Colonic mucosa (tissue), 4 donors: ENCODE results near the gene MPZL3. TPM values are rescaled to one million over a fixed set of nuclear protein-coding genes. Genes with fewer than 3 reads are reported as not detected.

Source experiments
- DNase-seq: peaks from one replicate; pipeline ENCODE4 v3.0.0-alpha.2; 2020
- H3K27ac ChIP-seq: fragments of 200-600 bp; one replicate; pipeline ENCODE4 v1.8.0; 2021
- H3K27me3 ChIP-seq: fragments of 200-600 bp; one replicate; pipeline ENCODE4 v1.8.0; 2021
- H3K36me3 ChIP-seq: fragments of 200-600 bp; one replicate; pipeline ENCODE4 v1.8.0; 2021
- H3K4me1 ChIP-seq: fragments of 200-600 bp; one replicate; pipeline ENCODE4 v1.8.0; 2021; ENCODE audit warnings: mild to moderate bottlenecking
- H3K4me3 ChIP-seq: fragments of 200-600 bp; one replicate; pipeline ENCODE4 v1.8.0; 2021
- H3K9ac ChIP-seq, 2 donors: one replicate each; pipeline ENCODE4 v1.7.0; 2013; ENCODE audit warnings: control low read depth in 2 of 2, low read depth in 2 of 2, low read length in 2 of 2
- H3K9me3 ChIP-seq: fragments of 200-600 bp; one replicate; pipeline ENCODE4 v1.8.0; 2021
- CTCF ChIP-seq: fragments of 200-600 bp; IDR thresholded peaks from one replicate; pipeline ENCODE4 v1.8.0; 2022; ENCODE audit warnings: antibody characterized with exemption, mild to moderate bottlenecking
- intact Hi-C: fragments of 100-400 bp; cut with DNase I; formaldehyde crosslinking; loops from one replicate; pipeline ENCODE4 v1.14.1; 2022
- total RNA-seq, 2 donors: library from RNA; stranded (reverse); fragmentation: NEBNext Ultra II Directional in 1 of 2; extraction: Animal tissue kit (Norgen Biotek cat#: 25700) in 1 of 2; gene quantifications; one replicate each; pipeline ENCODE4 v1.2.1, GENCODE V29; 2021
- donor health status: healthy.
- donor health status: DM: no; HTN: no; CAD: no.
- donor health status: DM: no; HTN: no; CAD: no.

The MPZL3 gene
- total RNA-seq, 2 donors from 2014 or later: 10.9 to 27.8 TPM

DNA sequence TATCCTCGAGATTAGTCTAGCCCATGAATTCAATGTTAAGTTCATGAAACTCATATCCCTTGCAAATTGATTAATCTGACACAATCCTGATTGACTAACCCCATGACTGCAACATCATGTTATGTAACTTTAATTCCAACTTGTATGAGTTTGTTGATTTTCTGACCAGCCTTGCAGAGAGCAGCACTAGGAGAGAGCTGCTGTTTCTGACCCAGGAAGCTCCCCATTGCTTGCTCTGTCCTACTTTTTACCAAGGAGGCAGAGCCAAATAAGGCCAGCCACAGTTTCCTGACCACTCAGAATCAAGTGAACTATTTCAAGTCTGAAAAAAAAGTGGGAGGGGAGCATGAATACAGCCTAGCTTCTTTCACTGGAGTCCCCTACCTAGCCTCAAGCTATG, 13.2 kb downstream of the MPZL3 start:
- peaks cover 10% of the 10 kb centered on the region for H3K4me1 ChIP-seq
- H3K27ac ChIP-seq: peak overlapping the region; percentile 55
- no peak overlapping the region for H3K4me3 ChIP-seq
- H3K9me3 ChIP-seq: no peaks in the 10 kb centered on the region
- no peak for TF ChIP-seq CTCF
- no peak for DNase-seq
- H3K36me3 ChIP-seq: no peaks in the 10 kb centered on the region
- intact Hi-C loops: no loop called here
- peak overlapping the region in 1 of 2 donors; percentile 28 for H3K9ac ChIP-seq
- H3K27me3 ChIP-seq: no peaks in the 10 kb centered on the region

- intact Hi-C loops: no loop called here
- no peak overlapping the region for H3K4me3 ChIP-seq
- H3K9me3 ChIP-seq: no peaks in the 10 kb centered on the region
- H3K36me3 ChIP-seq: no peaks in the 10 kb centered on the region
- H3K27me3 ChIP-seq: no peaks in the 10 kb centered on the region
- no peak for DNase-seq
- peaks cover 10% of the 10 kb centered on the region for H3K4me1 ChIP-seq
- TF ChIP-seq CTCF: no peak
- H3K27ac ChIP-seq: no peak overlapping the region
- H3K9ac ChIP-seq: peak overlapping the region in 1 of 2 donors; percentile 28
Measured at GRCh38 chr11:118238421-118238820, 13.7 kb downstream of the MPZL3 start.

GRCh38 chr11:118236170-118236569, 16.0 kb downstream of the MPZL3 start:
- TF ChIP-seq CTCF: no peak
- no peaks in the 10 kb centered on the region for H3K27me3 ChIP-seq

DNA sequence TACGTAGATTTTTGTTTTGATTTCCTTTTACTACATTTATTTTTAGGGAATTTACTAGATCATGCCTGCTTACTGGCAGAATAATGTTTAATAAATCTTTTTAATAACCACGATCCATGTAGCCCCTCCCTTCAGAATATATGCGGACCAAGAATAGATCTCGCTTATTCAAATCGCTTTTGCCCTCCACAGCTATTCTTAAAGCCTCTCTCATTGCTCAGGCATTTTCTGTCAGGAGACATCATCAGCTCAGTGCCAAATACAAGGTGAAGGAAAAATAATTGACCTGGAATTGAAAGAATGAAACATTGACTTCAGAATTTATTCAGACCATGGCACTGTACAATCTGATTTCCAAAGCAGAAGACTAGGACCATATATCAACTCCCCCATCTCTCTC, 17.3 kb downstream of the MPZL3 start:
- H3K4me1 ChIP-seq: no peaks in the 10 kb centered on the region
- no peak for DNase-seq
- H3K27me3 ChIP-seq: no peaks in the 10 kb centered on the region
- H3K27ac ChIP-seq: no peak overlapping the region
- peaks cover 7% of the 10 kb centered on the region for H3K36me3 ChIP-seq
- H3K9ac ChIP-seq: no peak overlapping the region
- no peak overlapping the region for H3K4me3 ChIP-seq
- intact Hi-C loops: no loop called here
- no peak for TF ChIP-seq CTCF
- H3K9me3 ChIP-seq: no peaks in the 10 kb centered on the region

More at GRCh38 chr11:118236170-118236569, 16.0 kb downstream of the MPZL3 start:
- no peak for DNase-seq
- Histone ChIP-seq H3K4me1 (peaks cover under 1% of the 10 kb centered on the region), H3K36me3 (peaks cover 7% of the 10 kb centered on the region), H3K9me3 (no peaks in the 10 kb centered on the region), H3K4me3 (no peak overlapping the region), H3K9ac (no peak overlapping the region), H3K27ac (no peak overlapping the region)
- intact Hi-C loops: no loop called here

DNA sequence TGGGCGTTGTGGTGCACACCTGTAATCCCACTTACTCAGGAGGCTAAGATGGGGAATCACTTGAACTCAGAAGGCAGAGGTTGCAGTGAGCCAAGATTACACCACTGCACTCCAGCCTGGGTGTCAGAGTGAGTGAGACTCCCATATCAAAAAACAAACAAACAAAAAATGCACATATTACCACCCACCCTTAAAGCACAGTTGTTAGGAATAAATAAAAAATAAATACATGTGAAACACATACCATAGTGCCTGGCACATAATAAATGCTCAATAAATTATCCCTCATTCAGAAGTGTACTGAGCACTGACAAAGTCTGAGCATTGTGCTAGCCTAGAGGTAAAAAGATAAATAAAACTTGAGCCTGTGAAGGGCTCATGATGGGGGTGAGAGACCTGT, 18.3 kb downstream of the MPZL3 start:
- no peaks in the 10 kb centered on the region for H3K4me1 ChIP-seq
- H3K9me3 ChIP-seq: no peaks in the 10 kb centered on the region
- no peaks in the 10 kb centered on the region for H3K27me3 ChIP-seq
- H3K4me3 ChIP-seq: no peak overlapping the region
- DNase-seq: no peak
- H3K9ac ChIP-seq: no peak overlapping the region
- H3K27ac ChIP-seq: no peak overlapping the region
- peaks cover 7% of the 10 kb centered on the region for H3K36me3 ChIP-seq
- intact Hi-C loops: no loop called here
- no peak for TF ChIP-seq CTCF

- intact Hi-C loops: no loop called here
- no peaks in the 10 kb centered on the region for H3K4me1 ChIP-seq
- no peak for TF ChIP-seq CTCF
- no peak overlapping the region for H3K9ac ChIP-seq
- no peak overlapping the region for H3K27ac ChIP-seq
- H3K27me3 ChIP-seq: no peaks in the 10 kb centered on the region
- no peak for DNase-seq
- no peak overlapping the region for H3K4me3 ChIP-seq
- no peaks in the 10 kb centered on the region for H3K9me3 ChIP-seq
- peaks cover 7% of the 10 kb centered on the region for H3K36me3 ChIP-seq
Measured at GRCh38 chr11:118233377-118233776, 18.8 kb downstream of the MPZL3 start.
